MV-4-11 (cell line): ENCODE measurements around the gene SV2A.
"Not testable (repeated sequence)": the region's sequence is repeated elsewhere in the genome, so short reads cannot be mapped to it uniquely, and the experiment has no call there.

Source experiments
- DNase-seq: peaks from one replicate; lab custom pipeline; 2025; lab: John Stamatoyannopoulos, UW

SV2A gene

GRCh38 chr1:149886121-149886395, 31.6 kb downstream of the SV2A start:
- not testable (repeated sequence) for DNase-seq

GRCh38 chr1:149885339-149886120, 32.1 kb downstream of the SV2A start:
- peak; percentile 82 for DNase-seq

GRCh38 chr1:149884433-149885338, 33.0 kb downstream of the SV2A start:
- peak; percentile 89 for DNase-seq

GRCh38 chr1:149883598-149884247, 33.9 kb downstream of the SV2A start:
- DNase-seq = no peak

- DNase-seq = no peak
Measured at GRCh38 chr1:149881876-149882275, 35.8 kb downstream of the SV2A start.

GRCh38 chr1:149879556-149879955, 38.1 kb downstream of the SV2A start:
- no peak for DNase-seq

GRCh38 chr1:149877211-149877946, 40.3 kb downstream of the SV2A start:
- DNase-seq = no peak

GRCh38 chr1:149873060-149873459, 44.6 kb downstream of the SV2A start:
- DNase-seq = not testable (repeated sequence)

GRCh38 chr1:149866887-149867286, 50.8 kb downstream of the SV2A start:
- not testable (repeated sequence) for DNase-seq

GRCh38 chr1:149861497-149862054, 56.1 kb downstream of the SV2A start:
- DNase-seq = not testable (repeated sequence)

- not testable (repeated sequence) for DNase-seq
Measured at GRCh38 chr1:149860684-149861496, 56.8 kb downstream of the SV2A start.

GRCh38 chr1:149860271-149860670, 57.4 kb downstream of the SV2A start:
- DNase-seq = not testable (repeated sequence)
